GM12878 (cell line): ENCODE measurements around the gene SMPD1. TPM values are rescaled to one million over a fixed set of nuclear protein-coding genes. Genes with fewer than 3 reads are reported as not detected.

ENCODE experiments used
- ATAC-seq: fragments of 200-7000 bp; cut with Tn5 transposase; 3 replicates; pipeline ENCODE4 v1.9.1; 2020; ENCODE audit warnings: mild to moderate bottlenecking, moderate library complexity
- BruUV-seq: library from RNA; stranded (reverse); fragments of 400-500 nt; replicated peaks from 2 replicates; lab custom pipeline; 2021; lab: Mats Ljungman, UMichigan
- CTCF ChIA-PET: fragments of 300-600 bp; sonication (Branson Sonifier 250); formaldehyde crosslinking; extraction: SDS; loops from one replicate; lab custom pipeline; 2021; ENCODE audit warnings: inconsistent platforms; lab: Yijun Ruan, JAX
- POLR2A ChIA-PET: fragments of 350-600 bp; formaldehyde crosslinking; extraction: SDS; loops from one replicate; lab custom pipeline; 2021; ENCODE audit warnings: inconsistent platforms; lab: Charles Lee
- RAD21 ChIA-PET: fragments of 300-600 bp; sonication (Branson Sonifier 250); formaldehyde crosslinking; loops from one replicate; lab custom pipeline; 2023; ENCODE audit warnings: antibody characterized with exemption; ENCODE audit not compliant: unreplicated experiment; lab: Charles Lee
- SMC1A ChIA-PET: fragments of 300-600 bp; sonication (Branson Sonifier 250); formaldehyde crosslinking; loops from one replicate; lab custom pipeline; 2023; ENCODE audit not compliant: unreplicated experiment, uncharacterized antibody; lab: Charles Lee
- DNase-seq: peaks from one replicate; pipeline ENCODE4 v3.0.0-alpha.2; 2011; ENCODE audit warnings: low read depth, low spot score
- FAIRE-seq: peaks from 3 replicates; lab custom pipeline; 2011; peaks lifted over from hg19 to GRCh38; lab: Jason Lieb, UNC
- H2AFZ ChIP-seq: 2 replicates; pipeline ENCODE4 v1.6.0; 2011; ENCODE audit warnings: low read depth, low read length, control low read depth; ENCODE audit not compliant: control insufficient read depth
- H3K27ac ChIP-seq: 2 replicates; pipeline ENCODE4 v1.5.1; 2011; ENCODE audit warnings: control low read depth; ENCODE audit not compliant: control insufficient read depth, insufficient read depth
- H3K27me3 ChIP-seq, 2 experiments: replicated peaks in 1 of 2; 2 replicates each; pipeline versions ENCODE4 v1.6.0 to v1.6.1; 2011; ENCODE audit warnings: low read length in 1 of 2; ENCODE audit not compliant: control insufficient read depth in 2 of 2, insufficient read depth in 2 of 2
- H3K36me3 ChIP-seq, 2 experiments: 2 replicates each; pipeline ENCODE4 v1.5.1; 2011; ENCODE audit warnings: low read length in 1 of 2; ENCODE audit not compliant: control insufficient read depth in 2 of 2, insufficient read depth in 2 of 2
- H3K4me1 ChIP-seq: 2 replicates; pipeline ENCODE4 v1.6.1; 2011; ENCODE audit warnings: mild to moderate bottlenecking, low read length, moderate library complexity, mixed read lengths; ENCODE audit not compliant: control insufficient read depth, insufficient read depth
- H3K4me2 ChIP-seq: 2 replicates; pipeline ENCODE4 v1.6.0; 2011; ENCODE audit warnings: control low read depth; ENCODE audit not compliant: control insufficient read depth, insufficient read depth
- H3K4me3 ChIP-seq: fragments of 200-600 bp; sonication (generic); 2 replicates; pipeline ENCODE4 v1.5.1; 2016
- H3K79me2 ChIP-seq: 2 replicates; pipeline ENCODE4 v1.6.0; 2011; ENCODE audit warnings: low read length; ENCODE audit not compliant: control insufficient read depth, insufficient read depth
- H3K9ac ChIP-seq: 2 replicates; pipeline ENCODE4 v1.8.0; 2011; ENCODE audit warnings: low read length, control low read depth, mixed read lengths; ENCODE audit not compliant: control insufficient read depth, insufficient read depth
- H3K9me3 ChIP-seq: replicated peaks from 3 replicates; pipeline ENCODE4 v1.5.1; 2011; ENCODE audit warnings: mild to moderate bottlenecking, low read length; ENCODE audit not compliant: control insufficient read depth, insufficient read depth
- H4K20me1 ChIP-seq: 2 replicates; pipeline ENCODE4 v1.6.0; 2011; ENCODE audit not compliant: control insufficient read depth, insufficient read depth
- BCLAF1 ChIP-seq: fragments of 450-650 bp; IDR thresholded peaks from 2 replicates; pipeline ENCODE4 v1.6.1; 2017; ENCODE audit warnings: antibody characterized with exemption, mild to moderate bottlenecking, moderate library complexity
- DPF2 ChIP-seq: fragments of 450-650 bp; IDR thresholded peaks from 2 replicates; pipeline ENCODE4 v1.6.1; 2017; ENCODE audit warnings: mild to moderate bottlenecking
- EP300 ChIP-seq, 2 experiments: fragments of 150-350 bp in 1 of 2; IDR thresholded peaks; 2 replicates each; pipeline ENCODE4 v1.6.1; 2011 to 2012; ENCODE audit warnings: low read depth in 2 of 2, low read length in 2 of 2, borderline replicate concordance in 1 of 2, improper control_type of control experiment in 1 of 2, inconsistent platforms in 1 of 2; ENCODE audit not compliant: control insufficient read depth in 1 of 2
- EZH2 ChIP-seq: IDR thresholded peaks from 2 replicates; pipeline ENCODE4 v1.6.1; 2012; ENCODE audit warnings: low read depth, mild to moderate bottlenecking, control low read depth, inconsistent platforms, low read length, borderline replicate concordance; ENCODE audit not compliant: control insufficient read depth
- NFYA ChIP-seq: IDR thresholded peaks from 2 replicates; pipeline ENCODE4 v1.6.1; 2011; ENCODE audit warnings: low read depth, mild to moderate bottlenecking, low read length, improper control_type of control experiment, borderline replicate concordance
- PML ChIP-seq: IDR thresholded peaks from 2 replicates; pipeline ENCODE4 v1.6.1; 2012; ENCODE audit warnings: low read length, inconsistent platforms
- RAD21 ChIP-seq: IDR thresholded peaks from 2 replicates; pipeline ENCODE4 v1.6.1; 2011; ENCODE audit warnings: mild to moderate bottlenecking, low read depth, low read length, moderate library complexity; ENCODE audit not compliant: insufficient read depth
- YY1 ChIP-seq: IDR thresholded peaks from 2 replicates; pipeline ENCODE4 v1.6.1; 2011; ENCODE audit warnings: low read depth, mild to moderate bottlenecking, low read length
- WGBS: methylation state at CpG from one replicate; pipeline ENCODE4 v1.1.6; 2016; ENCODE audit warnings: low lambda C conversion rate; ENCODE audit not compliant: insufficient replicate concordance, insufficient coverage; ENCODE audit errors: missing lambda C conversion rate; 5-methylcytosine and 5-hydroxymethylcytosine counted together
- in situ Hi-C: fragments of 300-500 bp; cut with MboI; formaldehyde crosslinking; loops from 9 replicates; pipeline ENCODE4 v1.14.3; 2018; ENCODE audit warnings: mixed read lengths
- intact Hi-C: fragments of 100-400 bp; cut with micrococcal nuclease; formaldehyde crosslinking; loops from one replicate; pipeline ENCODE4 v1.14.2; 2022; ENCODE audit not compliant: unreplicated experiment
- polyA plus RNA-seq, 11 experiments: library from polyadenylated mRNA; depleted of rRNA in 4 of 11; unstranded in 6 of 11; stranded (reverse) in 5 of 11; fragments of >200 nt; fragmentation: Nextera tagmentation in 4 of 11; fragmentation: Illumina TruSeq in 1 of 11; extraction: Ambion mirVana in 4 of 11; extraction: Trizol in 1 of 11; gene quantifications; 1 replicate in 1 of 11; 2 replicates in 10 of 11; pipeline versions ENCODE4 v1.2.1 to v1.2.3, GENCODE V29; 2011 to 2016; ENCODE audit warnings: inconsistent platforms in 2 of 11, missing spikeins in 2 of 11, low read depth in 1 of 11
- total RNA-seq, 4 experiments: library from RNA; depleted of rRNA in 3 of 4; stranded (reverse); fragments of >200 nt in 3 of 4; fragmentation: Illumina TruSeq in 1 of 4; extraction: Trizol in 1 of 4; gene quantifications; 2 replicates each; pipeline versions ENCODE4 v1.2.1 to v1.2.3, GENCODE V29; 2013 to 2021
- TF ChIP-seq, protein P1 (sequence below): IDR thresholded peaks from 2 replicates; pipeline ENCODE4 v1.6.1; 2012; ENCODE audit warnings: low read depth, low read length, improper control_type of control experiment

Gene SMPD1
- total and polyA plus RNA-seq, 10 of the 15 experiments (the other 5 are each of a cell fraction or from before 2014, with no cell fraction given) = 1.4 to 13.7 (median 6.2) TPM

GRCh38 chr11:6365659-6366058 lies 24.6 kb upstream of the SMPD1 start:
- WGBS = 3% methylated on average over 2 of the region's 2 CpGs
- intact Hi-C loops (no loop called here), in situ Hi-C loops (no loop called here)
- no peak overlapping the region for H3K4me2 ChIP-seq
- no peak for TF ChIP-seq RAD21
- TF ChIP-seq, protein P1, sequence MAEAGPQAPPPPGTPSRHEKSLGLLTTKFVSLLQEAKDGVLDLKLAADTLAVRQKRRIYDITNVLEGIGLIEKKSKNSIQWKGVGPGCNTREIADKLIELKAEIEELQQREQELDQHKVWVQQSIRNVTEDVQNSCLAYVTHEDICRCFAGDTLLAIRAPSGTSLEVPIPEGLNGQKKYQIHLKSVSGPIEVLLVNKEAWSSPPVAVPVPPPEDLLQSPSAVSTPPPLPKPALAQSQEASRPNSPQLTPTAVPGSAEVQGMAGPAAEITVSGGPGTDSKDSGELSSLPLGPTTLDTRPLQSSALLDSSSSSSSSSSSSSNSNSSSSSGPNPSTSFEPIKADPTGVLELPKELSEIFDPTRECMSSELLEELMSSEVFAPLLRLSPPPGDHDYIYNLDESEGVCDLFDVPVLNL = no peak
- no peak for TF ChIP-seq NFYA
- TF ChIP-seq EZH2 = no peak
- TF ChIP-seq DPF2 = no peak
- no peak for TF ChIP-seq BCLAF1
- TF ChIP-seq EP300 (IDR thresholded peaks at IDR 0.05; ENCODE audit: borderline replicate concordance in 1 of 2, control insufficient read depth in 1 of 2, low read depth in 2 of 2, low read length in 2 of 2) = no peak
- no peak for TF ChIP-seq PML
- no peak for TF ChIP-seq YY1
- H3K9ac ChIP-seq = no peak overlapping the region
- peaks cover 0 to 2% of the 10 kb centered on the region in 2 experiments; a peak in 1 of 4 replicates for H3K27me3 ChIP-seq
- H3K27ac ChIP-seq = no peak overlapping the region
- no peak for DNase-seq
- no peak for ATAC-seq
- no peaks in the 10 kb centered on the region for H3K9me3 ChIP-seq
- H3K4me3 ChIP-seq = no peak overlapping the region
- ChIA-PET CTCF (interaction anchor here (1.3 kb wide), 1 partner anchor 13 kb away, joined by 5 read pairs; no protein-coding TSS in a partner anchor), RAD21 (interaction anchor here (1.3 kb wide), 1 partner anchor 13 kb away, joined by 3 read pairs; no protein-coding TSS in a partner anchor), SMC1A (no interaction called here), POLR2A (no interaction called here)
- BruUV-seq = no TSS peak
- no peak for FAIRE-seq
- H3K4me1 ChIP-seq = no peaks in the 10 kb centered on the region
- no peaks in the 10 kb centered on the region for H3K36me3 ChIP-seq
- H4K20me1 ChIP-seq = no peaks in the 10 kb centered on the region
- H3K79me2 ChIP-seq = no peaks in the 10 kb centered on the region
- H2AFZ ChIP-seq = no peak overlapping the region
